H1 (cell line): ENCODE measurements around the gene LYL1. TPM values are rescaled to one million over a fixed set of nuclear protein-coding genes. Genes with fewer than 3 reads are reported as not detected.
"Not testable (repeated sequence)": the region's sequence is repeated elsewhere in the genome, so short reads cannot be mapped to it uniquely, and the experiment has no call there.

Experiments used
- CTCF ChIA-PET: fragments of 300-600 bp; sonication (Branson Sonifier 250); formaldehyde crosslinking; loops from one replicate; lab custom pipeline; 2021; ENCODE audit not compliant: partially characterized antibody; lab: Charles Lee
- POLR2A ChIA-PET: fragments of 300-600 bp; sonication (Branson Sonifier 250); formaldehyde crosslinking; loops from one replicate; lab custom pipeline; 2021; ENCODE audit warnings: inconsistent platforms; ENCODE audit not compliant: partially characterized antibody; lab: Charles Lee
- DNase-seq, 2 experiments: peaks; one replicate each; pipeline versions ENCODE4 v3.0.0 to v3.0.0-alpha.2; 2010 to 2022; ENCODE audit warnings: low spot score in 2 of 2, low read depth in 1 of 2, mixed read lengths in 1 of 2
- FAIRE-seq: peaks from 2 replicates; lab custom pipeline; 2011; peaks lifted over from hg19 to GRCh38; lab: Jason Lieb, UNC
- H2AFZ ChIP-seq: 2 replicates; pipeline ENCODE4 v1.8.1; 2012; ENCODE audit warnings: low read length, inconsistent platforms
- H2AK5ac ChIP-seq: 2 replicates; pipeline ENCODE4 v1.6.1; 2013; ENCODE audit warnings: low read depth, low read length
- H2BK120ac ChIP-seq: replicated peaks from 2 replicates; pipeline ENCODE3; 2013; ENCODE audit warnings: low read depth, low read length, inconsistent platforms
- H2BK12ac ChIP-seq: 2 replicates; pipeline ENCODE4 v1.6.1; 2013; ENCODE audit warnings: low read depth, low read length
- H2BK15ac ChIP-seq: 2 replicates; pipeline ENCODE4 v1.6.1; 2013; ENCODE audit warnings: low read length
- H2BK20ac ChIP-seq: 2 replicates; pipeline ENCODE4 v1.6.1; 2013; ENCODE audit warnings: low read length
- H2BK5ac ChIP-seq: 2 replicates; pipeline ENCODE4 v1.6.1; 2013; ENCODE audit warnings: low read depth, low read length
- H3K14ac ChIP-seq: 2 replicates; pipeline ENCODE4 v1.6.1; 2013; ENCODE audit warnings: inconsistent platforms; ENCODE audit not compliant: insufficient read length
- H3K18ac ChIP-seq: 2 replicates; pipeline ENCODE4 v1.6.1; 2013; ENCODE audit warnings: low read length; ENCODE audit errors: extremely low read depth
- H3K23ac ChIP-seq: 2 replicates; pipeline ENCODE4 v1.6.1; 2013; ENCODE audit warnings: inconsistent platforms; ENCODE audit not compliant: insufficient read length
- H3K23me2 ChIP-seq: 2 replicates; pipeline ENCODE4 v1.6.1; 2013; ENCODE audit warnings: low read depth, low read length
- H3K27ac ChIP-seq: 2 replicates; pipeline ENCODE4 v1.6.1; 2011; ENCODE audit warnings: low read depth, low read length, inconsistent platforms
- H3K27me3 ChIP-seq, 4 experiments: replicated peaks in 1 of 4; 1 replicate in 1 of 4; 2 replicates in 3 of 4; pipeline versions ENCODE4 v1.6.1 to v1.8.1; 2011 to 2013; ENCODE audit warnings: low read length in 3 of 4, mild to moderate bottlenecking in 3 of 4, inconsistent platforms in 2 of 4, mixed read lengths in 2 of 4, moderate library complexity in 1 of 4; ENCODE audit not compliant: control insufficient read depth in 3 of 4, insufficient read depth in 3 of 4; ENCODE audit errors: extremely low read depth in 1 of 4
- H3K36me3 ChIP-seq, 4 experiments: 2 replicates each; pipeline versions ENCODE4 v1.6.1 to v1.8.1; 2011 to 2013; ENCODE audit warnings: mild to moderate bottlenecking in 4 of 4, low read length in 3 of 4, moderate library complexity in 2 of 4, control low read depth in 1 of 4, inconsistent platforms in 1 of 4; ENCODE audit not compliant: insufficient read depth in 4 of 4, control insufficient read depth in 2 of 4
- H3K4ac ChIP-seq: replicated peaks from 2 replicates; pipeline ENCODE3; 2013; ENCODE audit warnings: low read length, low read depth, mixed read lengths, inconsistent platforms; ENCODE audit not compliant: insufficient read length
- H3K4me1 ChIP-seq, 4 experiments: replicated peaks in 1 of 4; 1 replicate in 1 of 4; 2 replicates in 3 of 4; pipeline versions ENCODE4 v1.6.1 to v1.8.1; 2011 to 2013; ENCODE audit warnings: low read length in 3 of 4, inconsistent platforms in 2 of 4, mixed read lengths in 1 of 4; ENCODE audit not compliant: insufficient read depth in 4 of 4, control insufficient read depth in 3 of 4
- H3K4me2 ChIP-seq, 2 experiments: 2 replicates each; pipeline versions ENCODE4 v1.6.1 to v1.8.1; 2011 to 2013; ENCODE audit warnings: low read depth in 2 of 2, low read length in 2 of 2, control low read depth in 1 of 2, inconsistent platforms in 1 of 2, mild to moderate bottlenecking in 1 of 2; ENCODE audit not compliant: insufficient read depth in 1 of 2
- H3K4me3 ChIP-seq, 4 experiments: fragments of 200-600, 300-600 bp in 1 of 4; sonication (generic), shearing (Covaris generic), sonication (Bioruptor Twin) in 1 of 4; 2 replicates each; pipeline versions ENCODE4 v1.5.1 to v1.8.1; 2011 to 2016; ENCODE audit warnings: low read length in 4 of 4, low read depth in 3 of 4, control low read depth in 2 of 4, inconsistent platforms in 2 of 4, mild to moderate bottlenecking in 2 of 4, mixed read lengths in 1 of 4, moderate library complexity in 1 of 4; ENCODE audit not compliant: insufficient read depth in 2 of 4; ENCODE audit errors: extremely low read depth in 1 of 4
- H3K56ac ChIP-seq: replicated peaks from 2 replicates; pipeline ENCODE3; 2013; ENCODE audit warnings: low read depth, mild to moderate bottlenecking, mixed read lengths, low read length, inconsistent platforms; ENCODE audit not compliant: insufficient read length
- H3K79me1 ChIP-seq: 2 replicates; pipeline ENCODE4 v1.6.1; 2013; ENCODE audit warnings: low read depth, low read length, control low read depth
- H3K79me2 ChIP-seq, 2 experiments: 2 replicates each; pipeline versions ENCODE4 v1.6.1 to v1.8.1; 2012 to 2013; ENCODE audit warnings: low read length in 2 of 2, mild to moderate bottlenecking in 2 of 2, inconsistent platforms in 1 of 2; ENCODE audit not compliant: insufficient read depth in 2 of 2, control insufficient read depth in 1 of 2
- H3K9ac ChIP-seq, 4 experiments: replicated peaks in 1 of 4; 1 replicate in 1 of 4; 2 replicates in 3 of 4; pipeline versions ENCODE4 v1.6.1 to v1.8.1; 2011 to 2013; ENCODE audit warnings: low read depth in 3 of 4, low read length in 3 of 4, control low read depth in 2 of 4, mild to moderate bottlenecking in 2 of 4, moderate library complexity in 2 of 4, inconsistent platforms in 1 of 4; ENCODE audit errors: extremely low read depth in 1 of 4
- H3K9me3 ChIP-seq, 2 experiments: 2 replicates each; pipeline versions ENCODE4 v1.6.1 to v1.8.1; 2012 to 2013; ENCODE audit warnings: mild to moderate bottlenecking in 2 of 2, moderate library complexity in 2 of 2, control low read depth in 1 of 2, inconsistent platforms in 1 of 2, low read depth in 1 of 2, low read length in 1 of 2, mixed read lengths in 1 of 2; ENCODE audit not compliant: insufficient read depth in 2 of 2
- H4K20me1 ChIP-seq, 2 experiments: replicated peaks in 1 of 2; 2 replicates each; pipeline versions ENCODE3 to v1.8.1; 2011 to 2013; ENCODE audit warnings: inconsistent platforms in 2 of 2, low read length in 2 of 2, mild to moderate bottlenecking in 1 of 2; ENCODE audit not compliant: insufficient read depth in 2 of 2, control insufficient read depth in 1 of 2
- H4K5ac ChIP-seq: 2 replicates; pipeline ENCODE4 v1.6.1; 2013; ENCODE audit warnings: low read length, low read depth, mixed read lengths, inconsistent platforms; ENCODE audit not compliant: insufficient read length
- H4K8ac ChIP-seq: 2 replicates; pipeline ENCODE4 v1.8.0; 2013; ENCODE audit warnings: mild to moderate bottlenecking, moderate library complexity, low read length, inconsistent platforms; ENCODE audit not compliant: insufficient read depth; ENCODE audit errors: extremely low read depth
- H4K91ac ChIP-seq: replicated peaks from 2 replicates; pipeline ENCODE3; 2013; ENCODE audit warnings: low read length, mixed read lengths, inconsistent platforms; ENCODE audit not compliant: insufficient read length
- CREB1 ChIP-seq: IDR thresholded peaks from 2 replicates; pipeline ENCODE4 v1.6.1; 2012; ENCODE audit warnings: inconsistent platforms
- FOSL1 ChIP-seq: IDR thresholded peaks from 2 replicates; pipeline ENCODE4 v1.6.1; 2011; ENCODE audit warnings: mild to moderate bottlenecking, low read depth, low read length, moderate library complexity; ENCODE audit not compliant: insufficient read depth
- KDM1A ChIP-seq: fragments of 200-600, 300-600 bp; sonication (generic); IDR thresholded peaks from 2 replicates; pipeline ENCODE4 v1.7.1; 2016; ENCODE audit warnings: mild to moderate bottlenecking, low read length, borderline replicate concordance
- NRF1 ChIP-seq: IDR thresholded peaks from 2 replicates; pipeline ENCODE4 v1.6.1; 2011; ENCODE audit warnings: mild to moderate bottlenecking, low read depth, low read length, improper control_type of control experiment
- RFX5 ChIP-seq: IDR thresholded peaks from 2 replicates; pipeline ENCODE4 v1.6.1; 2011; ENCODE audit warnings: low read depth, low read length, improper control_type of control experiment, borderline replicate concordance
- SP2 ChIP-seq: IDR thresholded peaks from 2 replicates; pipeline ENCODE4 v1.6.1; 2012; ENCODE audit warnings: mild to moderate bottlenecking, low read length, inconsistent platforms
- SP4 ChIP-seq: IDR thresholded peaks from 2 replicates; pipeline ENCODE4 v1.6.1; 2012; ENCODE audit warnings: low read length, inconsistent platforms
- WGBS, 2 experiments: shearing (Covaris generic) in 1 of 2; methylation state at CpG; one replicate each; pipeline versions ENCODE4 v1.1.6 to v1.1.7; 2013 to 2015; ENCODE audit warnings: low lambda C conversion rate in 2 of 2, mixed read lengths in 2 of 2, inconsistent platforms in 1 of 2, low coverage in 1 of 2, missing lambda C conversion rate in 1 of 2; ENCODE audit not compliant: insufficient replicate concordance in 2 of 2, insufficient coverage in 1 of 2, insufficient read length in 1 of 2; ENCODE audit errors: extremely low coverage in 1 of 2, missing lambda C conversion rate in 1 of 2; 5-methylcytosine and 5-hydroxymethylcytosine counted together
- polyA plus RNA-seq, 7 experiments: library from polyadenylated mRNA; depleted of rRNA in 3 of 7; stranded (reverse) in 5 of 7; unstranded in 2 of 7; fragments of >200 nt in 5 of 7; fragments of 200-250 nt in 2 of 7; gene quantifications; 1 replicate in 5 of 7; 2 replicates in 1 of 7; 4 replicates in 1 of 7; pipeline versions ENCODE4 v1.2.1 to v1.2.3, GENCODE V29; 2011 to 2013; ENCODE audit warnings: missing spikeins in 2 of 7, mixed read lengths in 2 of 7
- total RNA-seq: library from RNA; stranded (reverse); fragmentation: NEBNext Ultra II Directional; extraction: Animal tissue kit (Norgen Biotek cat#: 25700); gene quantifications from 2 replicates; pipeline ENCODE4 v1.2.1, GENCODE V29; 2021

The LYL1 gene
- total and polyA plus RNA-seq, 2 of the 8 experiments (the other 6 are each of a cell fraction or from before 2014, with no cell fraction given): 0.58 to 0.76 TPM

DNA sequence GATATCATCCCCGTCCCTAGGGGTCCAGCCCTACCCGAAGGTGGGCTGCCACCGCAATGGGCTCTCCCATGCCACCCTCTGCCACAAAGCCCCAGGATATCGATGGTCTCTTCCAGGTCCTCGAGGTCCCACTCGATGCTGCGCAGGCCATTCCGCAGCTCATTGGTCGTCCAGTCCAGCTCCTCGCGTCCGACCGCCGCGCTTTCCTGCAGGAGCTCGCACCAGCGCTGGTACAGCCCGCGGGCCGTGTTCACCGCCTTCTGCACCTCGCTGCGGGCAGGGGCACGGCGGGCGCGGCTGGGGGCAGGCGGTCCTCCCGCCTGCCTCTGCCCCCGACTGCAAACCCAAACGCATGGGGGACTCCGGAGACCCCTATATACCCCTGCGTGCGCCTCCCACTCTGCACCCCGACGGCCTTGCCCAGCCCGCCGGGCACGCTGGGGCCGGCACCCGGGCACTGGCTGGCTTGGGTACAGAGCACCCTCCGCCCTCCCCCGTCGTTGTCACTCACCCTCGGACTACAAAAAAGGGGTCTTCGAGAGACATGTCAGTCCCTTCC, 47.0 kb upstream of the LYL1 start (continued):
- TF ChIP-seq KDM1A (no peak), RFX5 (no peak), CREB1 (no peak), SP2 (no peak), SP4 (no peak), NRF1 (no peak), FOSL1 (no peak)

- Histone ChIP-seq H3K4me2 (peak overlapping the region; percentile 82 to 91), H4K20me1 (peaks cover 4 to 17% of the 10 kb centered on the region in 2 experiments), H2BK15ac (0 out of 2 replicates have a peak overlapping the region, but pooled peaks have one; percentile 95), H3K79me2 (peaks cover 13 to 37% of the 10 kb centered on the region in 2 experiments), H3K9ac (peak overlapping the region in 3 of 4 experiments; percentile 40 to 62 (median 53); a peak in 6 of 7 replicates), H4K91ac (peak overlapping the region; percentile 65), H3K23me2 (peaks cover 18% of the 10 kb centered on the region), H3K4me3 (peak overlapping the region; percentile 87 to 97 (median 94)), H3K4ac (peak overlapping the region; percentile 19), H4K8ac (peak overlapping the region; percentile 88; the same call in 1 of the 2 replicates), H2AFZ (peak overlapping the region; percentile 18; the same call in 1 of the 2 replicates), H2BK5ac (0 out of 2 replicates have a peak overlapping the region, but pooled peaks have one; percentile 32), H3K18ac (peak overlapping the region; percentile 48; the same call in 1 of the 2 replicates), H3K36me3 (peaks cover 0 to 14% (median 5%) of the 10 kb centered on the region in 4 experiments; a peak in 3 of 8 replicates), H2BK12ac (0 out of 2 replicates have a peak overlapping the region, but pooled peaks have one; percentile 50)
- DNase-seq, FAIRE-seq, H3K23ac ChIP-seq, H2AK5ac ChIP-seq, H3K56ac ChIP-seq, H3K27ac ChIP-seq, H4K5ac ChIP-seq, H2BK20ac ChIP-seq, H3K14ac ChIP-seq, H3K27me3 ChIP-seq, H3K9me3 ChIP-seq, H3K79me1 ChIP-seq, H2BK120ac ChIP-seq, H3K4me1 ChIP-seq: not testable (repeated sequence)
- ChIA-PET POLR2A (interaction anchor here (0.9 to 9.6 kb wide), 9 partner anchors 8 to 211 kb away, joined by 3 to 530 read pairs (median 25); partner anchors contain the start of genes CALR, NACC1 and TRMT1), CTCF (interaction anchor here (0.9 to 2.5 kb wide), 5 partner anchors 10 to 34 kb away, joined by 3 to 5 read pairs (median 4); no protein-coding TSS in a partner anchor)
- 66% methylated on average over 14 of the region's 17 CpGs; no CpG with 5 or more reads in 1 of the 2 experiments for WGBS, 2 experiments
Measured at GRCh38 chr19:13149173-13149627, 46.5 kb upstream of the LYL1 start.
